ENCODE results near the gene OSBPL2.

The OSBPL2 gene

DNA sequence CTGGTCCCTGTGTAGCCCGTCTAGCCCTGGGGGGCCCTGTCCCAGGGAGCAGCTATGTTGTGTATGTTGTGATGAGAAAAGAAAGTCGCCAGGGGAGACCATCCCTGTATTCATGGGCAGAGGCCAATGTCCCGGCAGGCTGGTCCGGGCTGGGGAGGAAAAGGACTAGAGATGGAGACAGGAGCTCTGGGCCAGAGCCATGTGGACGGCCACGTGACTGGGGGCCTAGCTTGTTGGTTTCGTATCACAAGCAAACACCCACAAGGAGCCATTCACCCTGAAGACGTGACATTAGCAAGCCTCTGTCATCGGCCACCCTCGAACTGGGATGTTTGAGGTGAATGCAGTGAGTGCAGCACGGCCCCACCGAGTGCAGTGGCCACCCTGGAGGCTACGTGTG, 15.3 kb upstream of the OSBPL2 start:
- DNase-seq = no peak

- no peak for DNase-seq
These were observed 14.8 kb upstream of the OSBPL2 start for GRCh38 chr20:62223571-62223970.

GRCh38 chr20:62224113-62224855, 14.0 kb upstream of the OSBPL2 start:
- DNase-seq = no peak

DNA sequence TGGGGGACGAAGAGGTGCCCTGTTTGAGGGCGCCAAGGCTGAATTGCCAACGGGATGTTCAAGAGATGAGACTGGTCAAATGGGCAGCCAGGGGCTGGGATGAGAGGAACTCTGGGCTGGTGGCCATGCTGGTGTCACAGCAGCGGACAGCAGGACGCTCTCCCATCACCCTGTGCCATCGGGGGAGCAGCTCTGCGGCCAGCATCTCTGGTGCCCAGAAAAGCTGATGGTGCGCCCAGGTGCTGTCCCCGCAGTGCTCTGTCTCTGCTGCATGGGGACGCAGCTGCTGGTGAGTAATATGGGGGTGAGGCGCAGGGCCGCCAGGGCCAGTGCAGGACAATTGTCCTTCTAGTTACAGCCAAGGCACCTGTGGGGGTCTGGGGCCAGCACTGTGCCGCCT, 13.3 kb upstream of the OSBPL2 start:
- no peak for DNase-seq

GRCh38 chr20:62225820-62226635, 12.3 kb upstream of the OSBPL2 start:
- no peak for DNase-seq

- no peak for DNase-seq
These were observed 11.4 kb upstream of the OSBPL2 start for GRCh38 chr20:62226707-62227590.

GRCh38 chr20:62227591-62227976, 10.7 kb upstream of the OSBPL2 start:
- no peak for DNase-seq

DNA sequence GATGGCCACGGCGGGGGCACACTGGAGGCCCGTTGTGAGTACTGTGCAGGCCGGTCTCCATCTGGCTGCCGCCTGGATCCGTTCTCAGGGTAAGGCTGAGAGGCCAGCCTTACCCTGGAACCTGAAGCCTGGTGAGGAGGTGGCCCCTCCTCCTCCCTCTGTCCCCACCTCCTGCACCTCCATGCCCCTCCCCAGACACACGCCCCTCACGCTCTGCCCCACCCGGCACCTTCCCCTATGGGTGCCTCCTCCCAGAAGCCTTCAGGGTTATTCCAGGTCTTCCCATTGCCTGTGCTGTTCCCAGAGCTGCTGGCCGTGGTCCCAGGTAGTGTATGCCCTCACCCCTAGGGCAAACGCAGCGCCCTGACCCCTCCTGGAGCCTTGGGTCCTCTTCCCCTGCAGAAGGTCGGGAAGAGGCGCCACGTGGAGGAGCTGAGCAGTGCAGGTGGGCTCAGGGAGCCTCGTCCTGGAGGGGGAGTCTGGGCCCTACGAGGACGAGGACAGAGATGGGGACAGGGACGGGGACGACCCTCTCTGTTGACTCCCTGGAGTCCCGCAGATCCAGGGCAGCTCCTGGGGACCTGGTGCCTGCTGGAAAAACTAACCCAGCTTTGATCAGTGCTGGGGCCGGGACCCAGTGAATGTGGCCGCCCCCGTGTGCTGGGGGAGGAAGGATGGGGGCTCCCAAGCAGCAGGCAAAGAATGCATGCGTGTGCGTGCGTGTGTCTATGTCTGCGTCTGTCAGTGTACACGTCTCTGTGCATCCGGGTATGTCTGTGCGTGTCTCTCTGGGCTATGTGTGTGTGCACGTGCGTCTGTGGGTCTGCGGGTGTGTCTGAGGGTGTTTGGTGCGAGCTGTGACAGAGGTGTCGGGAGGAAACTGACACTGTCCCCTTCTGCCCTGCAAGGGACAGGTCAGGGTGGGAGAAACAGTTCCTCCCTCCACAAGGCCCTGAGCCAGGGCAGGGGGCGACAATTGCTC, 10.1 kb upstream of the OSBPL2 start:
- DNase-seq = no peak

DNA sequence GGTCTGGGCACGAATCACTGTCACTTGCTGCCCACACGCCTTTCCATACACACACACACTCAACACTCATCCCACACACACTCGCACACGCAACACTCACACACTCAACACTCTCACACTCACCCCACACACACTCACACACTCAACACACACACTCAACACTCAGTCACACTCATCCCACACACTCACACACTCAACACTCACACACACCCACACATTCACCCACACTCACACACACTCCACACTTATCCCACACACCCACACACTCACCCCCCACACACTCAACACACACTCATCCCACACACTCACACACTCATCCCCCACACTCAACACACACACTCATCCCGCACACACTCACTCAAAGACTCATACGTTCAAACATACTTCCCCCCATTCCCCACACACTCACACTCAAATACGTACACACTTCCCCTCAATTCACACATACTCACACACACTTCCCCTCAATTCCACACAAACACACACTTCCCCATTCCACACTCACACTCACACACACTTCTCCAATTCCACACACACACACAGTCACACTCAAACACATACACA, 9.3 kb upstream of the OSBPL2 start:
- no peak for DNase-seq

- DNase-seq = no peak
These were observed 8.7 kb upstream of the OSBPL2 start for GRCh38 chr20:62229667-62230066.

GRCh38 chr20:62230276-62230675, 8.0 kb upstream of the OSBPL2 start:
- DNase-seq = no peak

GRCh38 chr20:62230696-62231095, 7.6 kb upstream of the OSBPL2 start:
- no peak for DNase-seq

DNA sequence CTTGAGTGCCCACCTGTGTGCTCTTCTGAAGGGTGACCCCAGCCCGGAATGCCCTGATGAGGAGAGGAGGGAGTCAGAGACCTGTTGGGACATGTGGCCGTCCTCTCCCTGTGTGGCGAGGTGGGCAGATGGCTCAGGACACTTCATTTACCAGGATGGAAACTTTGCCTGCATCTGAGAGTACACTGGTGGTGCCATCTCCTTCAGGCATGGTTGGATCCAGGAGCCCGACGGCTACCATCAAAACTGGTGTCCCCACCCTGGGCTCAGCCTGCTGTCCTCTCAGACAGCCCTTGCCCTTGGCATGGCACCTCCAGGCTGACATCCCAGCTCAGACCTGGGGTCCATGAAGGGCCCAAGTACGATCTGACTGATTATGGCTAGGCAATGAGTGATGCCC, 7.0 kb upstream of the OSBPL2 start:
- no peak for DNase-seq

DNA sequence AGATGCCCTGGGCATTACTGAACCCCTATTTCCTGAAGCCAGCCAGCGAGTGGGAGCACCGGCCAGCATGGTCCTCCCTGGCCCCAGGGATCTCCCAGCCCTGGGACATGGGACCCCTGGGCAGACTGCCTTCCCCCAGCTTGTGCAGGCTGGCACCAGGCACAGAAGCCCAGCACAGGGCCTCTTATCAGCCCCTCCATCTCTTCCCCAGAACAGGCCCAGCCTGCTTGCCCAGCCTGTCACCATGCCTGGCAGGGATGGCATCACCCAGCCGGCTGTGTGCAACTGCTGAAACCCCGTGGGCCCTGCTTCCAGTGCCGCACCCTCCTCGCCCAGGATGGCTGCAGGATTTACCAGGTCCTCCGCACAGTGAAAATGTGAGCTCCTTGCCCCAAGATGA, 6.1 kb upstream of the OSBPL2 start:
- DNase-seq = no peak

DNA sequence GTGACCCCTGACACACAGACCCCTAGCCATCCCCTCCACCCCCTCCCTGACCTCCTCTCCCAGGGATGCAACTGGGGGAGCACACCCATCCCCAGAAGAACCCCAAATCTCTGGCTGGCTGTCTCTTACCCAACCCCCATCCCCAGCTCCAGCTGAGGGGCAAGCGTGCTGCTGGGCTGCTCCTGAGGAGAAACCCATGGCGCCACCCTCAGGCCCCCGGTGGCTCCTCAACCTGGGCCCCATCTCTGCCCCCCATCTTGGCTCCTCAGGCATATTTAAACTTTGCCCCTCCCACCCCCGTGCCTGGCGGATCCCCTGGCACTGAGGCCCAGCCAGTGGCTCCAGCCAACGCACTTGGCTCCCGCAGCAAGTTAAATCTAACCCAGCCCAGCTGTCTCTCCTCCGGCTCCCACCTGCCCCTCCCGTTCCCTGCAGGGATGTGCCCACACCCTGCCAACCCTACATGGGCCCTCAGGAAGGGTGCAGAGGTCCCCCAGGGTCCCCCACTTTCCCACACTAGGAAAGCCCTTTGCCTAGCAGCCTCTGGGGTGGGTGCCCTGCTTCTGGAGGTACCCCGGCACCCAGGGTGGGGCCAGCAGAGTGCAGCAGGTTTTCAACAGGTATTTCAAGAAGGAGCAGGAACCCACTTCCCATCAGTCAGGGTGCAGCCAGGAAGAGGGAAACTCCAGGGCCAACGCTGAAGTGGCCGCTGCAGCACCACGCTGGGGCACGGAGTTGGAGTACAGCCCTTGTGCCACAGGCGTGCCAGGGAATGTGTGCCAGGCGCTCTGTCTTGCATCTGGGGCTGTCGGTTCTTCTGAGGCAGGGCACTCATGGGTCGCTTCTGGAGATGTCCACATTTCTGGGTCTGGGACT, 5.3 kb upstream of the OSBPL2 start:
- DNase-seq = no peak

- no peak for DNase-seq
These were observed 4.6 kb upstream of the OSBPL2 start for GRCh38 chr20:62233684-62234083.

DNA sequence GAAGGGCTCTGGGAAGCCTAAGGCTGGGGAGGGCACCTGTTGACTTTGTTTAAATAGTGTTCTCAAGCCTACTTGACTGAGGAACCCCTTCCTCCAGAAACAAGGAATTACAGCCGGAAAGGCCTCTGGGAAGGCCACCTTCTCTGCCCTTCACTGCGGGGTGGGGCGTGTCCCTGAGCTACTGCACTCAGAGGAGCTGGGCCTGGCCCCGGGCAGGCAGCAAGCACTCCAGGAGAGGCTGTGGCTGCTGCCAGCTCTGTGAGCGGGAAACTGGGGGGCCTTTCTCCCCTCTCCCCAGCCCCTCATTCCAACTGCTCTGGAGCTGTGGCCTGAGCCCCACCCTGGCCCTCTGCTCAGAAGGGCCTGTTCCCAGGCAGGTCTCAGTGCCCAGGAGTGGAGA, 4.0 kb upstream of the OSBPL2 start:
- DNase-seq = no peak

DNA sequence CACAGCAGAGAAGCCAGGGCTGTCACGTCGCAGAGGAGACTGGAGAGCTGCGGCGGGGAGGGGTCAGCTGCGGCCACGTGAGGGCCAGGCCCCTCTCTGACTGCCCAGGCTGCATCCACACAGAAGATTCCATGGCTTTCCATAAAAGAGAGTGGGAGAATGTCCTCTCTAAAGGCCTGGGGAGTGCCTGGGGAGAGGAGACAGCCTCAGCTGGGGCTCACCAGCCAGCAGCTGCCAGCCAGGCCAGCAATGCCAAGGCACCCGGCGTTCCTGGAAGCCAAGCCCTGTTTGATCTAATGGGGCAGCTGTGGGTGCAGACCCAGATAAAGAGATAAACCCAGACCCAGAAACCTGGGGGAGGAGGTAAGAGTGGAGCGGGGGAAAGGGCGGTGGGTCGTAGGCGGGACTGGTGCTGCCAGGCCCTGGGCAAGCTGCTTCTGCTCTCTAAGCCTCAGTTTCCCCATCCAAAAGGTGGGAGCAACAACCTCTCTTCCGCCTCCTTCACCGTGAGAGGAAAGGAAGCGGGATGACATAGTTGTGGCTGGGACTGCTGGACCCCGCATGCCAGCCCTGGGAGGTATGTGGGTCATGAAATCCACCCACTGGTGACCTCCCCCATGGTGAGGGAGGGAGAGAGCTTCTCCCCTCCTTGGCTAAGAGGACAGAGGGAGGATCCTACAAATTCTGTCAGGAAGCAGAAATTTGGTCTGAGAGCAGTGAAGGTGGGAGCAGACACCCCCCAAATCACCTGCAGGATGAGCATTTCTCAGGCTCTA, 3.1 kb upstream of the OSBPL2 start:
- DNase-seq = no peak

DNA sequence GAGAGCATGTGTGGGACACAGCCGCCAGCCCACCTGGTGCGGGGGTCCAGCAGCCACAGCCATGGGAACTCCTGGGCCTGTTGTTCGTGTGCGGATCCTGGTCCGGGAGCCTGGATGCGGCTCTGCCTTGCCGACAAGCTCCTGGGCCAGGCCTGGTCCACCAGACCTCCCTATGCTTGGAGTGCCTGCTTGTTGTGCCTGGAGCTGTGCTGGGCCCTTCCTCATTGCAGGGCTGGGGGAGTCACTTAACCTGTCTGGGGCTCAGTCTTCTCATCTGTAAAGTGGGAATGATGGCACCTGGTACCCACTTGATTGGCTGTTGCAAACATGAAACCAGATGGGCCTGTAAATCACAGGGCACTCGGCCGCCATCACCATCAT, 2.6 kb upstream of the OSBPL2 start:
- DNase-seq = no peak

- no peak for DNase-seq
These were observed 2.1 kb upstream of the OSBPL2 start for GRCh38 chr20:62236200-62236599.
